LNCAP (cell line): Measurements from ENCODE around the gene HYCC1.

Source experiments
- TF ChIP-seq, protein P1 (sequence below): fragments of 450-650 bp; IDR thresholded peaks from 2 replicates; pipeline ENCODE4 v1.5.1; 2017; ENCODE audit warnings: mild to moderate bottlenecking

HYCC1 gene

DNA sequence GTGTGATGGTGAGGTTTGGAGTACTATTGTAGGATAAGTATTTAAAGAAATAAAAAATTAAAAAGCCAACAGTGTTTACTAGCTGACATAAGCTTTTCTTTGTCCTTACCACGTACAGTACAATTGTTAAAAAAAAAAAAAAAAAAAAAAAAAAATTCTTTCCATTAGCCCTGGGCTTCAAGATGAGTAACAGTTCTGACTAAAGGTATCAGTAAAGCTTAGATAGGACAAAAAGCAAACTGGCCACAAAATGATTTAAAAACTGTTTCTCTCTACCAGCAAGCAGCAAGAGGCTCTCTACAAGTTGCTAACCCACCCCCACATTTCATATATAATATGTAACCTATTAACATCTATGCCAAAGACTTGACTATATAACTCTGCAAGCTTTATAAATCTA, 17.5 kb downstream of the HYCC1 start:
- TF ChIP-seq, protein P1, sequence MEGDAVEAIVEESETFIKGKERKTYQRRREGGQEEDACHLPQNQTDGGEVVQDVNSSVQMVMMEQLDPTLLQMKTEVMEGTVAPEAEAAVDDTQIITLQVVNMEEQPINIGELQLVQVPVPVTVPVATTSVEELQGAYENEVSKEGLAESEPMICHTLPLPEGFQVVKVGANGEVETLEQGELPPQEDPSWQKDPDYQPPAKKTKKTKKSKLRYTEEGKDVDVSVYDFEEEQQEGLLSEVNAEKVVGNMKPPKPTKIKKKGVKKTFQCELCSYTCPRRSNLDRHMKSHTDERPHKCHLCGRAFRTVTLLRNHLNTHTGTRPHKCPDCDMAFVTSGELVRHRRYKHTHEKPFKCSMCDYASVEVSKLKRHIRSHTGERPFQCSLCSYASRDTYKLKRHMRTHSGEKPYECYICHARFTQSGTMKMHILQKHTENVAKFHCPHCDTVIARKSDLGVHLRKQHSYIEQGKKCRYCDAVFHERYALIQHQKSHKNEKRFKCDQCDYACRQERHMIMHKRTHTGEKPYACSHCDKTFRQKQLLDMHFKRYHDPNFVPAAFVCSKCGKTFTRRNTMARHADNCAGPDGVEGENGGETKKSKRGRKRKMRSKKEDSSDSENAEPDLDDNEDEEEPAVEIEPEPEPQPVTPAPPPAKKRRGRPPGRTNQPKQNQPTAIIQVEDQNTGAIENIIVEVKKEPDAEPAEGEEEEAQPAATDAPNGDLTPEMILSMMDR = no peak

GRCh38 chr7:22995011-22995410, 18.9 kb downstream of the HYCC1 start:
- TF ChIP-seq, protein P1 = no peak

DNA sequence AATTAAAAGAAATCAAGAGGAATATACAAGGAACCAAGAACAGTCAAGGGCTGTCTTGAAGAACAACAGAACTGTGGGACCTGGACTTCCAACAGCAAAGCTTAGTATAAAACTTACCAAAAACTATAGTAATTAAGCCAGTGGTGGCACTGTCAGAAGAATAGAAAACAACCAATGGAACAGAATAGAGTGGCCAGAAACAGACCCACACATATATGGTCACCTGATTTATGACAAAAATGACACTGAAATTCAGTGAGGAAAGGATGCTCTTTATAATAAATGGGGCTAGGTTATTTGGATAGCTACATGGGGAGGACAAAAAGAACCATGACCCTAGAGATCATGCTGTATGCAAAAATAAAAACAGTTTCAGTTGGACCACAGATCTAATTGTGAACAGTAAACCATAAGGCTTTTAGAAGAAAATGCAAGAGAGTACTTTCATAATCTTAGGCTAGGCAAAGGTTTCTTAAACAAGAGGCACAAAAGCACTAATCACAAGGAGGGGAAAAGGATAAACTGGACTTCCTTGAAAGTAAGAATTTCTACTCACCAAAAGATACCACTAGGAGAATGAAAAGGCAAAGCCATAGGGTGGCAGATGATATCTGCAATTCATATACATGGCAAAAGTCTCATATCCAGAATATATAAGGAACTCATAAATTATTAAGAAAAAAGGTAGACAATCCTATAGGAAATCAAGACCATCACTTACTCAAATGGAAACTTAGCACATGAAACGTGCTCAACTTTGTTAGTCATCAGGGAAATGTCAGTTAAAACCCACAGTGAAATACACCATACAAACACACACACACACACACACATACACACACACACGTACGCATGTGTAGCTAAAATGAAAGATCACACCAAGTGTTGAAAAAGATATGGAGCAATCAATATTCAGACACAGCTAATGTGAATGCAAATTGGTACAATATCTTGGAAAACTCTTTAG, 20.8 kb downstream of the HYCC1 start:
- TF ChIP-seq, protein P1 = no peak

DNA sequence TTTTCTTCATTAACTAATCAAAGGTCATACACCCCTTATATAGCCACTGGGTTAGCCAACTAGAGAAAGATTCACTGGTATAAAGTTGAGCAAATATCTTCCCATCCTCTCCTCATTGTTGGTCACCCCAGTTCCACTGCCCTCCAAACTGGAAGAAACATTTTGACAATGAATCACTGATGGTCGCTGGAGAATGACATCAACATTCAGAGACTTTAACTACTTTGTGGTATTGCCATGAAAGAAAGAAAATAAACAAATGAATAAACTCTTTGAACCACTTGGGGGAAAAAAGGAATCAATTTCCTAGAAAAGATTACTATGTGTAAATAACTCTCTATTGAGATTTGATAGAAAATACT, 23.4 kb downstream of the HYCC1 start:
- TF ChIP-seq, protein P1 = no peak

DNA sequence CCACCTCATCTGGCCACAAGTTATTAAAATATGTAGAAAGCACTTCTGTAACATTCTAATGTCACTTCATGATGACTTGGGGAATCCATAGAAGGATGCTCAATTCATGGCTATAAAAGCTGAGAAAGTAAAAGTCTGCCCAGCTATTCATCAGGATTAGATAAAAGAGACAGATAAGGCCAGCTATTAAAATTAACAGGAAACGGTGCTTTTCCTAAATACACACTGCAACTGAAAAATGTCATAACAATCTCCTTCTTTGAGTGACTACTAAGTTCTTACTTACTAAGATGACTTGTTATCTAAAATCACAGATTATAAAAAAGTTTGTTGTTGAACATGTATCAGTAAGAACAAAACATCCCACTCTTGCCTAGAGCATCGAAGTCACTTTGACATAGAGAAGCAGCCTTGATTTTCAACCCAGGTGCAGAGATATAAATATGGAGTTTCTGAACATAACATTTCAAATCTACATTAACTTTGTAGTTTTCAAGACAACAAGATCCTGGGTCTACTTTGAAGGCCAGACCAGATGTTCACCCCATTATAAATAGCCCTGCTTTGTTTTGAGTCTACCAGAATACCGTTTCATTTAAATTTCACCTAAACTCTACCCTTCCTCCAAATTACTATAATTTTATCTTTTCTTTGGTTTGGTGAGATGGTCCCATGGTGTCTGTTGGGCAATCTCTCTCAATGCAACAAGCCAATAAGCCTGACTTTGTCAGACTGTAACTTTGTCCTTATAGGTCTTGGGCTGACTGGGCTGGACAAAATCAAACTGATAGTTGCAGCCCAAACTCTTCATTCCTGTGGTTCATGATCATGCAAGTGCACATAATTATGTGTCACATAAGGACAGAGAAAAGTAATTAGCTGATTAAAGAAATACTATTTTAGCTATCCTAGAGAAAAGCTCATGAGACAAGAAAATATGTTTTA, 24.0 kb downstream of the HYCC1 start:
- TF ChIP-seq, protein P1 = no peak

GRCh38 chr7:22985436-22985835, 28.5 kb downstream of the HYCC1 start:
- TF ChIP-seq, protein P1 = no peak

GRCh38 chr7:22983257-22983855, 30.6 kb downstream of the HYCC1 start:
- TF ChIP-seq, protein P1 = no peak
